Ovary (tissue), 3 donors: ENCODE results near the gene SLC13A5.

ENCODE experiments used
- POLR2A ChIP-seq: fragments of 450-650 bp; IDR thresholded peaks from one replicate; pipeline ENCODE4 v1.6.1; 2017; ENCODE audit warnings: antibody characterized with exemption, mild to moderate bottlenecking, moderate library complexity
- TF ChIP-seq, protein P1 (sequence below), 3 donors: fragments of 450-650 bp in 2 of 3; fragments of 200-600 bp in 1 of 3; IDR thresholded peaks; one replicate each; pipeline versions ENCODE4 v1.5.1 to v1.8.0; 2016 to 2022; ENCODE audit warnings: antibody characterized with exemption in 3 of 3, mild to moderate bottlenecking in 1 of 3
- donor health status: DM: no; HTN: no; CAD: no.

DNA sequence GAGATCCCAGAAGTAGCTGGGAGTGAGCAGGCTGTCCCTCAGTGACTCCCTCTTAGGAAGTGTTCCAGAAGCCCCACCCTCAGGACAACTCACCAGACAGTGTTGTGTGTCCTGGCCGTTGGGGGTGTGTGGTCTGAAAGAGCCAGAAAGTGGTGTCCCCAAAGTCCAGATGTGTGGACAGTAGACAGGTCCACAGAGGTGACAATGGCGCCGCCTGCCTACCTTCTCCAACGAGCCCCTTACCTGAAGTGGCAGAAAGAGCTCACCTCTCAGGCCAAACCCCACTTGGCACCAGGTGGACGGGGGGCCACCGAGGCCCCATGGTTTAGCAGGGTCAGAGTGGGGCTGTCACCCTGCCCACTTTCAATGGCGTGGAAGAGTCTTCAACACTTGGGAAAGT is 41.7 kb downstream of the SLC13A5 start:
- TF ChIP-seq, protein P1, sequence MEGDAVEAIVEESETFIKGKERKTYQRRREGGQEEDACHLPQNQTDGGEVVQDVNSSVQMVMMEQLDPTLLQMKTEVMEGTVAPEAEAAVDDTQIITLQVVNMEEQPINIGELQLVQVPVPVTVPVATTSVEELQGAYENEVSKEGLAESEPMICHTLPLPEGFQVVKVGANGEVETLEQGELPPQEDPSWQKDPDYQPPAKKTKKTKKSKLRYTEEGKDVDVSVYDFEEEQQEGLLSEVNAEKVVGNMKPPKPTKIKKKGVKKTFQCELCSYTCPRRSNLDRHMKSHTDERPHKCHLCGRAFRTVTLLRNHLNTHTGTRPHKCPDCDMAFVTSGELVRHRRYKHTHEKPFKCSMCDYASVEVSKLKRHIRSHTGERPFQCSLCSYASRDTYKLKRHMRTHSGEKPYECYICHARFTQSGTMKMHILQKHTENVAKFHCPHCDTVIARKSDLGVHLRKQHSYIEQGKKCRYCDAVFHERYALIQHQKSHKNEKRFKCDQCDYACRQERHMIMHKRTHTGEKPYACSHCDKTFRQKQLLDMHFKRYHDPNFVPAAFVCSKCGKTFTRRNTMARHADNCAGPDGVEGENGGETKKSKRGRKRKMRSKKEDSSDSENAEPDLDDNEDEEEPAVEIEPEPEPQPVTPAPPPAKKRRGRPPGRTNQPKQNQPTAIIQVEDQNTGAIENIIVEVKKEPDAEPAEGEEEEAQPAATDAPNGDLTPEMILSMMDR (IDR thresholded peaks at IDR 0.05) = no peak
- no peak for TF ChIP-seq POLR2A
